HepG2 (cell line): ENCODE results near the gene EXOC3L2. TPM values are rescaled to one million over a fixed set of nuclear protein-coding genes. Genes with fewer than 3 reads are reported as not detected.

Source experiments
- ATAC-seq: fragments of 200-7000 bp; cut with Tn5 transposase; 3 replicates; pipeline ENCODE4 v1.9.1; 2020; ENCODE audit warnings: mild to moderate bottlenecking, moderate library complexity
- BruUV-seq: library from RNA; stranded (reverse); fragments of 400-500 nt; replicated peaks from 2 replicates; lab custom pipeline; 2021; lab: Mats Ljungman, UMichigan
- CTCF ChIA-PET: fragments of 300-600 bp; formaldehyde crosslinking; extraction: SDS; loops from one replicate; lab custom pipeline; 2021; ENCODE audit warnings: low total read pairs, inconsistent platforms, low intra/inter-chr PET ratio; lab: Yijun Ruan, JAX
- POLR2A ChIA-PET: fragments of 350-600 bp; sonication (Branson Sonifier 250); formaldehyde crosslinking; loops from one replicate; lab custom pipeline; 2020; ENCODE audit warnings: antibody characterized with exemption, inconsistent platforms; lab: Yijun Ruan, JAX
- DNase-seq: peaks from one replicate; pipeline ENCODE4 v3.0.0-alpha.2; 2015; ENCODE audit warnings: low spot score
- FAIRE-seq: peaks from 3 replicates; lab custom pipeline; 2011; peaks lifted over from hg19 to GRCh38; lab: Jason Lieb, UNC
- H2AFZ ChIP-seq: one replicate; pipeline ENCODE4 v1.6.1; 2011; ENCODE audit warnings: low read length, inconsistent platforms
- H3K27ac ChIP-seq: fragments of 300-600 bp; 3 replicates; pipeline ENCODE4 v1.8.0; 2011; ENCODE audit warnings: mixed run types, mild to moderate bottlenecking, mixed read lengths, low read length, inconsistent platforms; ENCODE audit not compliant: insufficient read depth; ENCODE audit errors: extremely low read length
- H3K27me3 ChIP-seq, 2 experiments: fragments of 200-600 bp in 1 of 2; 2 replicates in 1 of 2; 3 replicates in 1 of 2; pipeline versions ENCODE4 v1.6.0 to v1.8.0; 2011; ENCODE audit warnings: low read length in 2 of 2, mild to moderate bottlenecking in 2 of 2, moderate library complexity in 2 of 2, inconsistent platforms in 1 of 2; ENCODE audit not compliant: insufficient read depth in 2 of 2, control insufficient read depth in 1 of 2
- H3K36me3 ChIP-seq, 2 experiments: fragments of 200-600 bp in 1 of 2; replicated peaks in 1 of 2; 2 replicates in 1 of 2; 3 replicates in 1 of 2; pipeline versions ENCODE4 v1.5.1 to v1.8.0; 2011; ENCODE audit warnings: low read length in 2 of 2, inconsistent platforms in 1 of 2; ENCODE audit not compliant: insufficient read depth in 2 of 2, control insufficient read depth in 1 of 2
- H3K4me1 ChIP-seq: 2 replicates; pipeline ENCODE4 v1.5.1; 2012; ENCODE audit warnings: low read length, inconsistent platforms; ENCODE audit not compliant: insufficient read depth
- H3K4me2 ChIP-seq: 2 replicates; pipeline ENCODE4 v1.6.0; 2011; ENCODE audit warnings: low read depth, low read length, inconsistent platforms
- H3K4me3 ChIP-seq, 3 experiments: fragments of 200-600 bp in 1 of 3; sonication (generic), shearing (Covaris generic) in 1 of 3; replicated peaks in 1 of 3; 2 replicates each; pipeline ENCODE4 v1.5.1; 2011 to 2016; ENCODE audit warnings: low read length in 3 of 3, inconsistent platforms in 2 of 3, low read depth in 2 of 3, mild to moderate bottlenecking in 2 of 3, control low read depth in 1 of 3, mixed read lengths in 1 of 3; ENCODE audit not compliant: insufficient read depth in 1 of 3
- H3K79me2 ChIP-seq: one replicate; pipeline ENCODE4 v1.6.1; 2011; ENCODE audit warnings: low read length, inconsistent platforms; ENCODE audit not compliant: insufficient read depth
- H3K9ac ChIP-seq: 2 replicates; pipeline ENCODE4 v1.6.0; 2011; ENCODE audit warnings: mild to moderate bottlenecking, low read depth, low read length, inconsistent platforms; ENCODE audit not compliant: insufficient read depth
- H3K9me3 ChIP-seq: 2 replicates; pipeline ENCODE4 v1.5.1; 2012; ENCODE audit warnings: mild to moderate bottlenecking, low read length
- H4K20me1 ChIP-seq: 2 replicates; pipeline ENCODE4 v1.6.0; 2011; ENCODE audit warnings: inconsistent platforms, mild to moderate bottlenecking, low read length, moderate library complexity; ENCODE audit not compliant: insufficient read depth
- AGO2 ChIP-seq: fragments of 200-400 bp; formaldehyde crosslinking; optimal IDR thresholded peaks from 2 replicates; pipeline ENCODE3; 2017; ENCODE audit warnings: mild to moderate bottlenecking, low read depth, low read length, moderate library complexity
- AHDC1 ChIP-seq: sonication (generic); formaldehyde crosslinking; IDR thresholded peaks from 2 replicates; pipeline ENCODE4 v1.5.1; 2020; ENCODE audit warnings: mild to moderate bottlenecking, missing genetic modification reagents, borderline replicate concordance
- CBX2 ChIP-seq, 2 experiments: fragments of 200-600 bp in 1 of 2; sonication (generic); formaldehyde crosslinking in 1 of 2; IDR thresholded peaks; 2 replicates each; pipeline versions ENCODE4 v1.7.0 to v1.8.1; 2018 to 2022; ENCODE audit warnings: low read depth in 2 of 2, low read length in 1 of 2, mild to moderate bottlenecking in 1 of 2, missing genetic modification reagents in 1 of 2
- DNMT3B ChIP-seq: conservative IDR thresholded peaks from 2 replicates; pipeline ENCODE4 v1.6.1; 2016; ENCODE audit warnings: missing biosample characterization, control low read depth
- HNRNPL ChIP-seq: fragments of 200-400 bp; formaldehyde crosslinking; IDR thresholded peaks from 2 replicates; pipeline ENCODE4 v1.6.1; 2017; ENCODE audit warnings: mild to moderate bottlenecking, low read depth, low read length
- MTF2 ChIP-seq: sonication (generic); formaldehyde crosslinking; IDR thresholded peaks from 2 replicates; pipeline ENCODE4 v1.5.0; 2020; ENCODE audit warnings: missing genetic modification reagents, borderline replicate concordance
- RNF2 ChIP-seq: fragments of 450-650 bp; conservative IDR thresholded peaks from 2 replicates; pipeline ENCODE4 v1.6.1; 2016; ENCODE audit warnings: low read depth
- SRF ChIP-seq: IDR thresholded peaks from 2 replicates; pipeline ENCODE4 v1.6.1; 2011; ENCODE audit warnings: mild to moderate bottlenecking, low read depth, low read length, moderate library complexity
- YY1 ChIP-seq: IDR thresholded peaks from 2 replicates; pipeline ENCODE4 v1.6.1; 2011; ENCODE audit warnings: low read length, low read depth, moderate library complexity, mild to moderate bottlenecking; ENCODE audit not compliant: insufficient read depth, insufficient replicate concordance
- ZMAT3 ChIP-seq: sonication (generic); formaldehyde crosslinking; conservative IDR thresholded peaks from 2 replicates; pipeline ENCODE4 v1.7.0; 2021; ENCODE audit warnings: missing genetic modification reagents
- ZNF674 ChIP-seq: sonication (generic); formaldehyde crosslinking; IDR thresholded peaks from 2 replicates; pipeline ENCODE4 v1.5.0; 2020; ENCODE audit warnings: low read depth, mild to moderate bottlenecking, missing genetic modification reagents
- ZNF766 ChIP-seq: sonication (generic); formaldehyde crosslinking; IDR thresholded peaks from 2 replicates; pipeline ENCODE4 v1.5.0; 2020; ENCODE audit warnings: missing genetic modification reagents, borderline replicate concordance
- ZNF816 ChIP-seq: sonication (generic); formaldehyde crosslinking; IDR thresholded peaks from 2 replicates; pipeline ENCODE4 v1.8.0; 2022; ENCODE audit warnings: missing genetic modification reagents, mild to moderate bottlenecking, borderline replicate concordance
- ZSCAN22 ChIP-seq: sonication (generic); formaldehyde crosslinking; IDR thresholded peaks from 2 replicates; pipeline ENCODE4 v1.4.0; 2020; ENCODE audit warnings: mild to moderate bottlenecking, missing genetic modification reagents
- WGBS: methylation state at CpG from one replicate; pipeline ENCODE4 v1.1.6; 2017; ENCODE audit warnings: low lambda C conversion rate; 5-methylcytosine and 5-hydroxymethylcytosine counted together
- in situ Hi-C: cut with HindIII; loops from 2 replicates; pipeline ENCODE4 v1.10.0; 2017; ENCODE audit warnings: low pct_unique_long_range_greater_than_20kb; ENCODE audit not compliant: extremely low pct_ligation_motif_present
- intact Hi-C: fragments of 100-400 bp; cut with micrococcal nuclease; formaldehyde crosslinking; loops from one replicate; pipeline ENCODE4 v1.10.0; 2022; ENCODE audit not compliant: unreplicated experiment
- polyA plus RNA-seq, 8 experiments: library from polyadenylated mRNA; depleted of rRNA in 3 of 8; stranded (reverse) in 7 of 8; unstranded in 1 of 8; fragments of >200 nt; fragmentation: Illumina TruSeq in 4 of 8; extraction: Trizol in 4 of 8; gene quantifications; 2 replicates each; pipeline versions ENCODE4 v1.2.1 to v1.2.3, GENCODE V29; 2011 to 2016; ENCODE audit warnings: low read depth in 4 of 8, missing spikeins in 1 of 8, mixed read lengths in 1 of 8; ENCODE audit not compliant: insufficient read depth in 1 of 8
- total RNA-seq, 5 experiments: library from RNA; depleted of rRNA; stranded (reverse); fragments of >200 nt; fragmentation: Illumina TruSeq; extraction: Trizol; gene quantifications; 2 replicates each; pipeline ENCODE4 v1.2.3, GENCODE V29; 2016; ENCODE audit warnings: low read depth in 1 of 5

EXOC3L2 gene
- total and polyA plus RNA-seq, 2 of the 13 experiments (the other 11 are each of a cell fraction or from before 2014, with no cell fraction given): 0.21 TPM; not detected in 1

- Histone ChIP-seq H3K36me3 (peaks cover 5 to 14% of the 10 kb centered on the region in 2 experiments; a peak in 4 of 5 replicates), H3K4me2 (no peak overlapping the region), H3K4me1 (peaks cover 20% of the 10 kb centered on the region), H3K9me3 (no peaks in the 10 kb centered on the region), H4K20me1 (no peaks in the 10 kb centered on the region), H3K79me2 (no peaks in the 10 kb centered on the region), H3K9ac (no peak overlapping the region), H2AFZ (no peak overlapping the region), H3K4me3 (no peak overlapping the region), H3K27ac (no peak overlapping the region), H3K27me3 (no peaks in the 10 kb centered on the region)
- intact Hi-C loops: no loop called here
- 96% methylated on average over 18 of the region's 19 CpGs for WGBS
- POLR2A ChIA-PET: no interaction called here
- DNase-seq (no peak), FAIRE-seq (no peak), ATAC-seq (no peak)
- no TSS peak for BruUV-seq
- CTCF ChIA-PET: no interaction called here
- in situ Hi-C loops: no loop called here
- TF ChIP-seq ZSCAN22 (CRISPR knock-in tag): no peak
- no peak for TF ChIP-seq AHDC1 (CRISPR knock-in tag)
- TF ChIP-seq YY1: no peak
- no peak for TF ChIP-seq MTF2
- no peak for TF ChIP-seq RNF2
- TF ChIP-seq ZNF674 (CRISPR knock-in tag): no peak
- no peak for TF ChIP-seq ZMAT3 (CRISPR knock-in tag)
- TF ChIP-seq CBX2 (IDR thresholded peaks at IDR 0.05; ENCODE audit: low read depth, low read length): no peak
- no peak for TF ChIP-seq CBX2 (CRISPR knock-in tag; IDR thresholded peaks at IDR 0.05; ENCODE audit: low read depth)
- no peak for TF ChIP-seq DNMT3B (CRISPR knock-in tag)
- no peak for TF ChIP-seq ZNF766 (CRISPR knock-in tag)
- no peak for TF ChIP-seq ZNF816 (CRISPR knock-in tag)
- no peak for TF ChIP-seq SRF
- TF ChIP-seq AGO2: peak; percentile 74
- TF ChIP-seq HNRNPL: peak; percentile 68; the same call in 1 of the 2 replicates
Observed at GRCh38 chr19:45264781-45265317, 19.6 kb upstream of the EXOC3L2 start.
